Spleen (tissue), 7 donors: ENCODE measurements around the gene BRS3.

Source experiments
- POLR2AphosphoS5 ChIP-seq, 3 donors: sonication (generic); formaldehyde crosslinking; IDR thresholded peaks; one replicate each; pipeline ENCODE4 v1.5.1; 2017; ENCODE audit warnings: antibody characterized with exemption in 3 of 3
- TF ChIP-seq, protein P1 (sequence below), 11 experiments: fragments of 200-600 bp in 7 of 11; fragments of 450-650 bp in 4 of 11; sonication (generic) in 4 of 11; IDR thresholded peaks in 8 of 11; conservative IDR thresholded peaks in 3 of 11; 1 replicate in 7 of 11; 2 replicates in 4 of 11; pipeline versions ENCODE4 v1.4.0 to v1.8.0; 2016 to 2021; ENCODE audit warnings: antibody characterized with exemption in 11 of 11, inconsistent platforms in 4 of 11, mild to moderate bottlenecking in 1 of 11
- donor health status: DM: no; HTN: no; CAD: no; lungs with moderate emphysema.
- donor health status: DM: no; HTN: no; CAD: no.
- donor health status: DM: no; HTN: no; CAD: no.

DNA sequence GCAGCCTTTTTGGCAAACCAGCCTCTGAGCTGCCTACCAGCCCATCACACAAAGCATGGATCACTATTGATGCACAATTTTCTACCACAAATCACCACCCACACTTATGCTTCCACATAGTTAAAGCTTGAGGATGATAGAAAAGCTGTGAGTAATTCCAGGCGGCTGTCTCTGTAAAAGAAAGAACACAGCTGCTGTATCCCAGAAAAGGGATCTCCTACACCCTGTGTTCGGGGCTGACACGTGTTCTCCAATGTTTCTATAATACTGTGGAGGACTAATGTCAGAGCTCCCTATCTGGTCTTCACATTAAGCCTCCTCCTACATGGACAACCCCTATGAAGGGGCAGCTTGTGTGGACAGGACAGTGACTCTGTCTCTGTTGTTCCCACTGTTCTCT, 12.5 kb upstream of the BRS3 start:
- TF ChIP-seq, protein P1, sequence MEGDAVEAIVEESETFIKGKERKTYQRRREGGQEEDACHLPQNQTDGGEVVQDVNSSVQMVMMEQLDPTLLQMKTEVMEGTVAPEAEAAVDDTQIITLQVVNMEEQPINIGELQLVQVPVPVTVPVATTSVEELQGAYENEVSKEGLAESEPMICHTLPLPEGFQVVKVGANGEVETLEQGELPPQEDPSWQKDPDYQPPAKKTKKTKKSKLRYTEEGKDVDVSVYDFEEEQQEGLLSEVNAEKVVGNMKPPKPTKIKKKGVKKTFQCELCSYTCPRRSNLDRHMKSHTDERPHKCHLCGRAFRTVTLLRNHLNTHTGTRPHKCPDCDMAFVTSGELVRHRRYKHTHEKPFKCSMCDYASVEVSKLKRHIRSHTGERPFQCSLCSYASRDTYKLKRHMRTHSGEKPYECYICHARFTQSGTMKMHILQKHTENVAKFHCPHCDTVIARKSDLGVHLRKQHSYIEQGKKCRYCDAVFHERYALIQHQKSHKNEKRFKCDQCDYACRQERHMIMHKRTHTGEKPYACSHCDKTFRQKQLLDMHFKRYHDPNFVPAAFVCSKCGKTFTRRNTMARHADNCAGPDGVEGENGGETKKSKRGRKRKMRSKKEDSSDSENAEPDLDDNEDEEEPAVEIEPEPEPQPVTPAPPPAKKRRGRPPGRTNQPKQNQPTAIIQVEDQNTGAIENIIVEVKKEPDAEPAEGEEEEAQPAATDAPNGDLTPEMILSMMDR (IDR thresholded peaks at IDR 0.05 in 8 of 11, conservative IDR thresholded peaks at IDR 0.05 in 3 of 11): no peak
- no peak for TF ChIP-seq POLR2AphosphoS5 (IDR thresholded peaks at IDR 0.05)
